Body of pancreas (tissue), 4 donors: ENCODE data around the gene OR10G3.

Source experiments
- POLR2A ChIP-seq, 3 donors: fragments of 450-650 bp; IDR thresholded peaks; one replicate each; pipeline ENCODE4 v1.6.1; 2016; ENCODE audit warnings: antibody characterized with exemption in 3 of 3, mild to moderate bottlenecking in 2 of 3
- TF ChIP-seq, protein P1 (sequence below), 7 experiments: fragments of 450-650 bp in 4 of 7; fragments of 200-600 bp in 3 of 7; sonication (generic) in 3 of 7; IDR thresholded peaks; one replicate each; pipeline ENCODE4 v1.5.1; 2016 to 2019; ENCODE audit warnings: antibody characterized with exemption in 7 of 7

- TF ChIP-seq, protein P1, sequence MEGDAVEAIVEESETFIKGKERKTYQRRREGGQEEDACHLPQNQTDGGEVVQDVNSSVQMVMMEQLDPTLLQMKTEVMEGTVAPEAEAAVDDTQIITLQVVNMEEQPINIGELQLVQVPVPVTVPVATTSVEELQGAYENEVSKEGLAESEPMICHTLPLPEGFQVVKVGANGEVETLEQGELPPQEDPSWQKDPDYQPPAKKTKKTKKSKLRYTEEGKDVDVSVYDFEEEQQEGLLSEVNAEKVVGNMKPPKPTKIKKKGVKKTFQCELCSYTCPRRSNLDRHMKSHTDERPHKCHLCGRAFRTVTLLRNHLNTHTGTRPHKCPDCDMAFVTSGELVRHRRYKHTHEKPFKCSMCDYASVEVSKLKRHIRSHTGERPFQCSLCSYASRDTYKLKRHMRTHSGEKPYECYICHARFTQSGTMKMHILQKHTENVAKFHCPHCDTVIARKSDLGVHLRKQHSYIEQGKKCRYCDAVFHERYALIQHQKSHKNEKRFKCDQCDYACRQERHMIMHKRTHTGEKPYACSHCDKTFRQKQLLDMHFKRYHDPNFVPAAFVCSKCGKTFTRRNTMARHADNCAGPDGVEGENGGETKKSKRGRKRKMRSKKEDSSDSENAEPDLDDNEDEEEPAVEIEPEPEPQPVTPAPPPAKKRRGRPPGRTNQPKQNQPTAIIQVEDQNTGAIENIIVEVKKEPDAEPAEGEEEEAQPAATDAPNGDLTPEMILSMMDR (IDR thresholded peaks at IDR 0.05) = no peak
- TF ChIP-seq POLR2A (IDR thresholded peaks at IDR 0.05) = no peak
These were observed 4.2 kb downstream of the OR10G3 start for GRCh38 chr14:21575661-21576060.
